CD4-positive, alpha-beta memory T cell (primary cell): ENCODE data around the gene FGF2. TPM values are rescaled to one million over a fixed set of nuclear protein-coding genes. Genes with fewer than 3 reads are reported as not detected.
"Not testable (repeated sequence)": the region's sequence is repeated elsewhere in the genome, so short reads cannot be mapped to it uniquely, and the experiment has no call there.

Experiments
- CTCF ChIA-PET: fragments of 350-600 bp; sonication (Branson Sonifier 250); formaldehyde crosslinking; loops from one replicate; lab custom pipeline; 2021; ENCODE audit warnings: inconsistent platforms; ENCODE audit not compliant: partially characterized antibody; lab: Charles Lee
- POLR2A ChIA-PET: fragments of 350-600 bp; sonication (Branson Sonifier 250); formaldehyde crosslinking; loops from one replicate; lab custom pipeline; 2021; ENCODE audit not compliant: partially characterized antibody; lab: Charles Lee
- DNase-seq, 5 donors: peaks; one replicate each; pipeline versions ENCODE4 v3.0.0 to v3.0.0-alpha.2; 2020 to 2022; ENCODE audit warnings: mixed read lengths in 1 of 5
- H3K27ac ChIP-seq: one replicate; pipeline ENCODE4 v1.7.0; 2013; ENCODE audit warnings: low read depth, low read length
- H3K27me3 ChIP-seq: 2 replicates; pipeline ENCODE4 v1.7.0; 2013; ENCODE audit warnings: mild to moderate bottlenecking, low read length, moderate library complexity; ENCODE audit not compliant: insufficient read depth
- H3K36me3 ChIP-seq: 2 replicates; pipeline ENCODE4 v1.7.0; 2013; ENCODE audit warnings: mild to moderate bottlenecking, low read length, moderate library complexity; ENCODE audit not compliant: insufficient read depth
- H3K4me1 ChIP-seq: 2 replicates; pipeline ENCODE4 v1.7.0; 2013; ENCODE audit warnings: mild to moderate bottlenecking, low read length, moderate library complexity; ENCODE audit not compliant: insufficient read depth
- H3K4me3 ChIP-seq, 2 donors: one replicate each; pipeline ENCODE4 v1.7.0; 2013; ENCODE audit warnings: low read length in 2 of 2, mild to moderate bottlenecking in 1 of 2
- H3K9me3 ChIP-seq, 2 donors: one replicate each; pipeline ENCODE4 v1.7.0; 2013; ENCODE audit warnings: low read length in 2 of 2, control low read depth in 1 of 2; ENCODE audit not compliant: control insufficient read depth in 1 of 2
- H3K27ac Mint-ChIP-seq, 7 donors: one replicate each; pipeline ENCODE4 v1.8.0; 2020 to 2021; ENCODE audit warnings: mixed read lengths in 7 of 7, mild to moderate bottlenecking in 6 of 7, inconsistent platforms in 3 of 7, moderate library complexity in 3 of 7
- H3K27me3 Mint-ChIP-seq, 2 donors: one replicate each; pipeline ENCODE4 v1.8.0; 2020 to 2021; ENCODE audit warnings: mixed read lengths in 2 of 2
- H3K36me3 Mint-ChIP-seq, 2 donors: one replicate each; pipeline ENCODE4 v1.8.0; 2020 to 2021; ENCODE audit warnings: mixed read lengths in 2 of 2, inconsistent platforms in 1 of 2, mild to moderate bottlenecking in 1 of 2
- H3K4me1 Mint-ChIP-seq, 4 donors: one replicate each; pipeline ENCODE4 v1.8.0; 2020 to 2021; ENCODE audit warnings: mixed read lengths in 4 of 4, mild to moderate bottlenecking in 1 of 4
- H3K4me3 Mint-ChIP-seq, 8 donors: one replicate each; pipeline ENCODE4 v1.8.0; 2020 to 2021; ENCODE audit warnings: mixed read lengths in 8 of 8, mild to moderate bottlenecking in 7 of 8, moderate library complexity in 6 of 8, inconsistent platforms in 3 of 8
- H3K9me3 Mint-ChIP-seq, 8 donors: one replicate each; pipeline ENCODE4 v1.8.0; 2020 to 2021; ENCODE audit warnings: mixed read lengths in 8 of 8, mild to moderate bottlenecking in 5 of 8, inconsistent platforms in 3 of 8, moderate library complexity in 1 of 8
- intact Hi-C: fragments of 100-400 bp; cut with micrococcal nuclease; formaldehyde crosslinking; loops from one replicate; pipeline ENCODE4 v1.15.1; 2023
- polyA plus RNA-seq, 2 donors: library from polyadenylated mRNA; unstranded; fragments of 300-500 nt; fragmentation: Illumina TruSeq; gene quantifications; one replicate each; pipeline ENCODE4 v1.2.3, GENCODE V29; 2021
- total RNA-seq, 2 experiments: library from RNA; stranded (reverse); gene quantifications; one replicate each; pipeline ENCODE4 v1.2.3, GENCODE V29; 2021

The FGF2 gene
- total and polyA plus RNA-seq, 4 experiments from 2014 or later = not detected

DNA sequence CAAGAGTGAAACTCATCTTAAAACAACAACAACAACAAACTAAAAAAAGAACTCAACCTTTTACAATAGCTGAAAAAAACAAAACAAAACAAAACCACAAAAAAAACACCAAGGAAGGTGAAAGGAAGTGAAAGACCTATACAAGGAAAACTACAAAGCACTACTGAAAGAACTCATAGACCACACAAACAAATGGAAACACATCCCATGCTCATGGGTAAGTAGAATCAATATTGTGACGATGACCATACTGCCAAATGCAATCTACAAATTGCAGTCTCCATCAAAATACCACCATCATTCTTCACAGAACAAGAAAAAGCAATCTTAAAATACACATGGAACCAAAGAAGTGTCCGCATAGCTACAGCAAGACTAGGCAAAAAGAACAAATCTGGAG lies 41.5 kb upstream of the FGF2 start:
- no peak overlapping the region for H3K4me3 ChIP-seq
- Mint-ChIP-seq H3K36me3 (no peaks in the 10 kb centered on the region), H3K27me3 (peaks cover 0 to 5% of the 10 kb centered on the region in 2 donors), H3K9me3 (no peaks in the 10 kb centered on the region), H3K27ac (peak overlapping the region in 1 of 7 donors; percentile 53), H3K4me1 (peaks cover 0 to 12% (median 4%) of the 10 kb centered on the region in 4 donors), H3K4me3 (no peak overlapping the region)
- no peak overlapping the region for H3K27ac ChIP-seq
- DNase-seq = no peak
- no peaks in the 10 kb centered on the region for H3K36me3 ChIP-seq
- H3K27me3 ChIP-seq = no peaks in the 10 kb centered on the region
- intact Hi-C loops = no loop called here
- ChIA-PET CTCF (no interaction called here), POLR2A (no interaction called here)
- H3K4me1 ChIP-seq = no peaks in the 10 kb centered on the region
- no peaks in the 10 kb centered on the region for H3K9me3 ChIP-seq

DNA sequence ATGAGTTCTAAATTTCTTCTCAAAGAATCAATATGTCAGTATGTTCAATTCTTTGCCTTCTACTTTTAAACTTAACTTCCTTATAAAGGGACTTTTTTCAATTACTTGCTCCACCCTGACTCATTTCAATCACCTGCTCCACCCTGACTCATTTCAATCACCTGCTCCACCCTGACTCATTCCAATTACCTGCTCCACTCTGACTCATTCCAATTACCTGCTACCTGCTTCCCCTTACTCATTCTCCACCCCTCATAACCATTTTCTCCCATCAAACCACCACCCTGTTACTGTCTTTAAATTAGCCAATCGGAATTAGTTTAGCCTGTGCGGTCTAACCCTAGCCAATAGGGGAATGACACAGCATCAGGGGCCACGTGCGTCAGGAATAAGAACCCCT lies 40.3 kb upstream of the FGF2 start:
- Mint-ChIP-seq H3K4me1 (peaks cover 0 to 12% (median 4%) of the 10 kb centered on the region in 4 donors), H3K4me3 (peak overlapping the region in 1 of 8 donors; percentile 18)
- H3K27ac ChIP-seq, H3K36me3 Mint-ChIP-seq, CTCF ChIA-PET, H3K9me3 Mint-ChIP-seq, H3K36me3 ChIP-seq, H3K4me3 ChIP-seq, H3K27ac Mint-ChIP-seq, DNase-seq, POLR2A ChIA-PET, intact Hi-C loops, H3K4me1 ChIP-seq, H3K9me3 ChIP-seq, H3K27me3 ChIP-seq, H3K27me3 Mint-ChIP-seq: not testable (repeated sequence)

GRCh38 chr4:122786920-122787319 lies 39.7 kb upstream of the FGF2 start:
- H3K4me1 ChIP-seq, H3K36me3 Mint-ChIP-seq, DNase-seq, CTCF ChIA-PET, H3K9me3 Mint-ChIP-seq, intact Hi-C loops, H3K36me3 ChIP-seq, H3K4me3 Mint-ChIP-seq, H3K27ac Mint-ChIP-seq, H3K27me3 ChIP-seq, POLR2A ChIA-PET, H3K9me3 ChIP-seq, H3K4me3 ChIP-seq, H3K27ac ChIP-seq, H3K27me3 Mint-ChIP-seq: not testable (repeated sequence)
- H3K4me1 Mint-ChIP-seq = peaks cover 0 to 12% (median 4%) of the 10 kb centered on the region in 4 donors

- no peak for DNase-seq
- no peaks in the 10 kb centered on the region for H3K27me3 ChIP-seq
- H3K4me1 ChIP-seq = no peaks in the 10 kb centered on the region
- H3K36me3 Mint-ChIP-seq = no peaks in the 10 kb centered on the region
- H3K4me1 Mint-ChIP-seq = peaks cover 0 to 12% (median 4%) of the 10 kb centered on the region in 4 donors
- no peaks in the 10 kb centered on the region for H3K9me3 Mint-ChIP-seq
- CTCF ChIA-PET = interaction anchor here (1.3 kb wide), 1 partner anchor 11 kb away, joined by 3 read pairs; no protein-coding TSS in a partner anchor
- no peaks in the 10 kb centered on the region for H3K36me3 ChIP-seq
- POLR2A ChIA-PET = no interaction called here
- H3K4me3 ChIP-seq = no peak overlapping the region
- no peak overlapping the region for H3K4me3 Mint-ChIP-seq
- H3K9me3 ChIP-seq = no peaks in the 10 kb centered on the region
- intact Hi-C loops = no loop called here
- no peak overlapping the region for H3K27ac Mint-ChIP-seq
- H3K27ac ChIP-seq = no peak overlapping the region
- peaks cover 0 to 4% of the 10 kb centered on the region in 2 donors for H3K27me3 Mint-ChIP-seq
Measured at GRCh38 chr4:122787940-122788339, 38.7 kb upstream of the FGF2 start.

- Histone ChIP-seq H3K9me3 (no peaks in the 10 kb centered on the region), H3K4me3 (no peak overlapping the region), H3K27me3 (no peaks in the 10 kb centered on the region), H3K36me3 (no peaks in the 10 kb centered on the region), H3K27ac (no peak overlapping the region), H3K4me1 (no peaks in the 10 kb centered on the region)
- Mint-ChIP-seq H3K27ac (no peak overlapping the region), H3K4me1 (peaks cover 0 to 12% (median 4%) of the 10 kb centered on the region in 4 donors), H3K4me3 (no peak overlapping the region), H3K9me3 (no peaks in the 10 kb centered on the region), H3K36me3 (no peaks in the 10 kb centered on the region), H3K27me3 (no peaks in the 10 kb centered on the region)
- ChIA-PET POLR2A (no interaction called here), CTCF (interaction anchor here (0.6 to 1.6 kb wide), 3 partner anchors 8 to 193 kb away, joined by 3 to 4 read pairs (median 3); no protein-coding TSS in a partner anchor)
- no peak for DNase-seq
- intact Hi-C loops = no loop called here
Measured at GRCh38 chr4:122788935-122789334, 37.7 kb upstream of the FGF2 start.

- Histone ChIP-seq H3K9me3 (no peaks in the 10 kb centered on the region), H3K27me3 (no peaks in the 10 kb centered on the region), H3K4me1 (no peaks in the 10 kb centered on the region), H3K4me3 (no peak overlapping the region), H3K36me3 (no peaks in the 10 kb centered on the region), H3K27ac (no peak overlapping the region)
- intact Hi-C loops = no loop called here
- POLR2A ChIA-PET = no interaction called here
- CTCF ChIA-PET = no interaction called here
- no peak for DNase-seq
- peaks cover 0 to 1% (median 0%) of the 10 kb centered on the region in 4 donors for H3K4me1 Mint-ChIP-seq
- H3K27me3 Mint-ChIP-seq = peaks cover 0 to 3% of the 10 kb centered on the region in 2 donors
- H3K4me3 Mint-ChIP-seq = no peak overlapping the region
- no peaks in the 10 kb centered on the region for H3K9me3 Mint-ChIP-seq
- H3K36me3 Mint-ChIP-seq = no peaks in the 10 kb centered on the region
- no peak overlapping the region for H3K27ac Mint-ChIP-seq
Measured at GRCh38 chr4:122793811-122794210, 32.8 kb upstream of the FGF2 start.

DNA sequence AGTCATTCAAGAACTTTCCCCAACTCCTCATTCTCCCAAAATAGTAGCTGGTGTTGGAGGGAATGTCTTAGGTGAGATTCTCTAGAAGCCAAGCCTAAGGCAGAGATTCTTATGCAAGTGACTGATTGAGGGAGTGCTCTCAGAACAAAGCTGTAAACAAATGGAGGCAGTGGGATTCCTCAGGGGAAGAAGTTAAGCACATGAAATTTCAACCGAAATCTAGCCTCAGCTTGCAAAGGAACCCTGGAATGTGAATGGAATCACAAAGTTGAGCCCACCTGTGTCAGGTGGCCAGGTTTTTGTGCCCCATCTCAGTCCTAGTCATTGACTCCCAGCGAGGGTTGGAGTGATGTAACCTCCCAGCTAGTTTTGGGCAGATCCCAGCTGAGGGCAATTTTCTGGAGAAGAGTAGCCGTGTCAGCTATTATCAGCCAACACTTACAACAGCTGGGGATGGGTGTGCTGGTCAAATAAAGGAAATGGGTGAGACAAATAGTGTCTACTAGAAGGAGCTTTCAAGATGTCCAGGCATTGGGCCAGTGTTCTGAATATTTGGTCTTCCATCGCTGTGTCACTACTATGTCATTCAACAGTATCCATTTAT lies 29.7 kb upstream of the FGF2 start:
- no peaks in the 10 kb centered on the region for H3K9me3 Mint-ChIP-seq
- ChIA-PET POLR2A (no interaction called here), CTCF (interaction anchor here (1.4 kb wide), 1 partner anchor 8 kb away, joined by 4 read pairs; no protein-coding TSS in a partner anchor)
- H3K27ac Mint-ChIP-seq = no peak overlapping the region
- no peaks in the 10 kb centered on the region for H3K4me1 ChIP-seq
- no peak overlapping the region for H3K27ac ChIP-seq
- no peaks in the 10 kb centered on the region for H3K9me3 ChIP-seq
- no peaks in the 10 kb centered on the region for H3K36me3 ChIP-seq
- no peaks in the 10 kb centered on the region for H3K36me3 Mint-ChIP-seq
- intact Hi-C loops = no loop called here
- no peak overlapping the region for H3K4me3 Mint-ChIP-seq
- no peak for DNase-seq
- H3K4me1 Mint-ChIP-seq = no peaks in the 10 kb centered on the region
- H3K27me3 Mint-ChIP-seq = peaks cover 0 to 3% of the 10 kb centered on the region in 2 donors
- H3K27me3 ChIP-seq = no peaks in the 10 kb centered on the region
- H3K4me3 ChIP-seq = no peak overlapping the region
